Breast epithelium (tissue), 4 donors: Measurements from ENCODE around the gene PLXNA4. TPM values are rescaled to one million over a fixed set of nuclear protein-coding genes. Genes with fewer than 3 reads are reported as not detected.

Experiments
- DNase-seq, 2 donors: peaks; one replicate each; pipeline ENCODE4 v3.0.0-alpha.2; 2019; ENCODE audit warnings: low spot score in 2 of 2
- H3K27ac ChIP-seq, 2 donors: fragments of 200-600 bp; sonication (generic) in 1 of 2; one replicate each; pipeline ENCODE4 v1.5.1; 2016 to 2019; ENCODE audit warnings: mild to moderate bottlenecking in 1 of 2
- H3K27me3 ChIP-seq, 2 donors: fragments of 200-600 bp; sonication (generic) in 1 of 2; one replicate each; pipeline versions ENCODE4 v1.5.1 to v1.6.0; 2017 to 2019; ENCODE audit warnings: control low read depth in 1 of 2, mild to moderate bottlenecking in 1 of 2
- H3K36me3 ChIP-seq: fragments of 200-600 bp; one replicate; pipeline ENCODE4 v1.5.1; 2019
- H3K4me1 ChIP-seq, 2 donors: fragments of 200-600 bp; sonication (generic); one replicate each; pipeline ENCODE4 v1.5.1; 2016 to 2019; ENCODE audit warnings: control low read depth in 1 of 2
- H3K4me3 ChIP-seq, 3 donors: fragments of 200-600 bp; sonication (generic); 1 replicate in 2 of 3; 2 replicates in 1 of 3; pipeline ENCODE4 v1.5.1; 2016 to 2019; ENCODE audit warnings: mild to moderate bottlenecking in 3 of 3, moderate library complexity in 2 of 3
- H3K9me3 ChIP-seq, 2 donors: fragments of 200-600 bp; sonication (generic) in 1 of 2; one replicate each; pipeline ENCODE4 v1.5.1; 2016 to 2019; ENCODE audit warnings: control low read depth in 1 of 2
- CTCF ChIP-seq, 3 donors: fragments of 450-650 bp; IDR thresholded peaks; one replicate each; pipeline ENCODE4 v1.5.1; 2016 to 2017; ENCODE audit warnings: antibody characterized with exemption in 3 of 3, mild to moderate bottlenecking in 3 of 3, moderate library complexity in 3 of 3
- POLR2A ChIP-seq: fragments of 450-650 bp; IDR thresholded peaks from one replicate; pipeline ENCODE4 v1.6.1; 2016; ENCODE audit warnings: antibody characterized with exemption, mild to moderate bottlenecking, moderate library complexity
- POLR2AphosphoS5 ChIP-seq, 3 donors: sonication (generic); formaldehyde crosslinking; IDR thresholded peaks; one replicate each; pipeline ENCODE4 v1.6.1; 2017; ENCODE audit warnings: antibody characterized with exemption in 3 of 3
- intact Hi-C: fragments of 100-400 bp; cut with DNase I; formaldehyde crosslinking; loops from one replicate; pipeline ENCODE4 v1.15.1; 2023; ENCODE audit warnings: low total_unique reads
- total RNA-seq, 3 donors: library from RNA; depleted of rRNA; stranded (reverse); fragments of >200 nt; gene quantifications; one replicate each; pipeline ENCODE4 v1.1.0, GENCODE V29; 2016

The PLXNA4 gene
- total RNA-seq, 3 donors from 2014 or later: 7.2 to 32.5 (median 26.2) TPM

GRCh38 chr7:132336797-132337196 is 239.5 kb downstream of the PLXNA4 start:
- TF ChIP-seq POLR2AphosphoS5 (IDR thresholded peaks at IDR 0.05): no peak
- no peak for TF ChIP-seq POLR2A
- no peak for TF ChIP-seq CTCF (IDR thresholded peaks at IDR 0.05)
- Histone ChIP-seq H3K4me3 (no peak overlapping the region), H3K9me3 (no peaks in the 10 kb centered on the region), H3K4me1 (no peaks in the 10 kb centered on the region), H3K27me3 (no peaks in the 10 kb centered on the region), H3K36me3 (no peaks in the 10 kb centered on the region), H3K27ac (no peak overlapping the region)
- DNase-seq: no peak
- intact Hi-C loops: no loop called here

GRCh38 chr7:132333301-132333700 is 243.0 kb downstream of the PLXNA4 start:
- Histone ChIP-seq H3K27me3 (no peaks in the 10 kb centered on the region), H3K9me3 (no peaks in the 10 kb centered on the region), H3K36me3 (no peaks in the 10 kb centered on the region), H3K4me1 (no peaks in the 10 kb centered on the region), H3K27ac (no peak overlapping the region), H3K4me3 (no peak overlapping the region)
- intact Hi-C loops: no loop called here
- no peak for TF ChIP-seq CTCF (IDR thresholded peaks at IDR 0.05)
- TF ChIP-seq POLR2A: no peak
- no peak for TF ChIP-seq POLR2AphosphoS5 (IDR thresholded peaks at IDR 0.05)
- no peak for DNase-seq

- TF ChIP-seq POLR2AphosphoS5 (IDR thresholded peaks at IDR 0.05) (no peak), CTCF (IDR thresholded peaks at IDR 0.05) (no peak), POLR2A (no peak)
- no peak for DNase-seq
- no peak overlapping the region for H3K4me3 ChIP-seq
- no peaks in the 10 kb centered on the region for H3K4me1 ChIP-seq
- no peak overlapping the region for H3K27ac ChIP-seq
- no peaks in the 10 kb centered on the region for H3K9me3 ChIP-seq
- H3K27me3 ChIP-seq: peaks cover 0 to 4% of the 10 kb centered on the region in 2 donors
- H3K36me3 ChIP-seq: no peaks in the 10 kb centered on the region
- intact Hi-C loops: loop anchor here (10.0 kb wide), 1 partner anchor 246 kb away; the partner anchor contains the start of gene PLXNA4
These were observed 247.5 kb downstream of the PLXNA4 start for GRCh38 chr7:132328760-132329159.

GRCh38 chr7:132328047-132328620 is 248.1 kb downstream of the PLXNA4 start:
- DNase-seq: no peak
- no peaks in the 10 kb centered on the region for H3K4me1 ChIP-seq
- TF ChIP-seq POLR2A (no peak), POLR2AphosphoS5 (IDR thresholded peaks at IDR 0.05) (no peak), CTCF (IDR thresholded peaks at IDR 0.05) (no peak)
- H3K27me3 ChIP-seq: peaks cover 0 to 4% of the 10 kb centered on the region in 2 donors
- intact Hi-C loops: loop anchor here (10.0 kb wide), 1 partner anchor 247 kb away; the partner anchor contains the start of gene PLXNA4
- no peak overlapping the region for H3K4me3 ChIP-seq
- H3K36me3 ChIP-seq: no peaks in the 10 kb centered on the region
- no peaks in the 10 kb centered on the region for H3K9me3 ChIP-seq
- no peak overlapping the region for H3K27ac ChIP-seq

- Histone ChIP-seq H3K9me3 (no peaks in the 10 kb centered on the region), H3K27me3 (peaks cover 0 to 4% of the 10 kb centered on the region in 2 donors), H3K4me3 (no peak overlapping the region), H3K27ac (no peak overlapping the region), H3K36me3 (no peaks in the 10 kb centered on the region), H3K4me1 (no peaks in the 10 kb centered on the region)
- no peak for DNase-seq
- intact Hi-C loops: loop anchor here (10.0 kb wide), 1 partner anchor 248 kb away; the partner anchor contains the start of gene PLXNA4
- TF ChIP-seq POLR2AphosphoS5 (IDR thresholded peaks at IDR 0.05) (no peak), POLR2A (no peak), CTCF (IDR thresholded peaks at IDR 0.05) (no peak)
These were observed 249.2 kb downstream of the PLXNA4 start for GRCh38 chr7:132326878-132327589.
